GM12892 (cell line): ENCODE results near the gene SLC1A4.

Experiments used
- POLR2A ChIP-seq: IDR thresholded peaks from 2 replicates; pipeline ENCODE4 v1.6.1; 2011; ENCODE audit warnings: low read depth, low read length, control low read depth
- TAF1 ChIP-seq: IDR thresholded peaks from 2 replicates; pipeline ENCODE4 v1.6.1; 2011; ENCODE audit warnings: low read depth, mild to moderate bottlenecking, control low read depth, low read length, borderline replicate concordance

DNA sequence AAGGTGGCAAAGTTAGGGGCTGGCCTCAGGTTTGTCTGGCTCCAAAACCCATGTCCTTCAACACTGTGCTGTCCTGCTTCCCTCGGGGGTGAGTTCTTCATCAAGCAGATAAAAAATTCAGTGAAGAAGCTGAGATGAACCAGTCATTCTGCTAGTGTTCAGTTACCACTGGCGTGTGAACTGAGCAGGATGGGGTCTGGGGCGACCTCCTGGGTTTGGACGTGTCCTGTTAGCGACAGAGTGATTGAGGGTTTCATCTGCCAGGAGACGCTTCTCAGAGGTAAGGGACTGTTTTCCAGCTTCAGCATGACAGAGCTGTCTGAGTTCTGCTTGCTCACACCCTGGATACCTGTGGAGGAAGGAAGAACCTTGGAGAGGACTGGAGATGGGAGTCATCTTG, 81.7 kb downstream of the SLC1A4 start:
- TF ChIP-seq POLR2A, result no peak
- TF ChIP-seq TAF1, result no peak
